T-cell (primary cell): Measurements from ENCODE around the gene ZNF121. TPM values are rescaled to one million over a fixed set of nuclear protein-coding genes. Genes with fewer than 3 reads are reported as not detected.

Experiments used
- ATAC-seq, 4 experiments: fragments of 200-7000 bp in 3 of 4; fragments of 150-1000 bp in 1 of 4; cut with Tn5 transposase; replicated peaks in 1 of 4; 1 replicate in 3 of 4; 2 replicates in 1 of 4; pipeline ENCODE4 v1.10.0; 2021; ENCODE audit warnings: moderate library complexity in 3 of 4, mild to moderate bottlenecking in 2 of 4, moderate number of reproducible peaks in 1 of 4
- CTCF ChIA-PET, 2 donors: fragments of 300-600 bp; sonication (Branson Sonifier 250); formaldehyde crosslinking; loops; one replicate each; lab custom pipeline; 2022; ENCODE audit warnings: antibody characterized with exemption in 2 of 2; lab: Charles Lee
- POLR2A ChIA-PET, 2 donors: fragments of 300-600 bp; sonication (Branson Sonifier 250); formaldehyde crosslinking; loops; one replicate each; lab custom pipeline; 2022; ENCODE audit warnings: antibody characterized with exemption in 2 of 2; lab: Charles Lee
- DNase-seq, 35 experiments: peaks; one replicate each; pipeline versions ENCODE4 v3.0.0 to v3.0.0-alpha.2; 2013 to 2023
- H3K27ac ChIP-seq: one replicate; pipeline ENCODE4 v1.5.1; 2013; ENCODE audit warnings: low read length
- H3K27me3 ChIP-seq, 2 experiments: replicated peaks in 1 of 2; 1 replicate in 1 of 2; 2 replicates in 1 of 2; pipeline versions ENCODE4 v1.6.1 to v1.7.0; 2013; ENCODE audit warnings: low read length in 1 of 2, mixed read lengths in 1 of 2; ENCODE audit not compliant: control insufficient read depth in 2 of 2, insufficient read depth in 2 of 2; ENCODE audit errors: extremely low read depth in 1 of 2
- H3K36me3 ChIP-seq, 2 donors: 1 replicate in 1 of 2; 2 replicates in 1 of 2; pipeline versions ENCODE4 v1.6.1 to v1.7.0; 2013; ENCODE audit warnings: low read length in 1 of 2; ENCODE audit not compliant: control insufficient read depth in 2 of 2, insufficient read depth in 1 of 2; ENCODE audit errors: extremely low read depth in 1 of 2
- H3K4me1 ChIP-seq, 2 experiments: 1 replicate in 1 of 2; 2 replicates in 1 of 2; pipeline versions ENCODE4 v1.6.1 to v1.7.0; 2013; ENCODE audit warnings: low read length in 2 of 2, mixed read lengths in 1 of 2; ENCODE audit not compliant: insufficient read depth in 2 of 2, control insufficient read depth in 1 of 2; ENCODE audit errors: extremely low read depth in 1 of 2
- H3K4me3 ChIP-seq, 2 donors: 1 replicate in 1 of 2; 2 replicates in 1 of 2; pipeline versions ENCODE4 v1.5.1 to v1.7.0; 2013; ENCODE audit warnings: mild to moderate bottlenecking in 2 of 2, low read length in 1 of 2, moderate library complexity in 1 of 2; ENCODE audit not compliant: control insufficient read depth in 1 of 2; ENCODE audit errors: extremely low read depth in 1 of 2
- H3K9me3 ChIP-seq: 2 replicates; pipeline ENCODE4 v1.7.0; 2013
- H3K27ac Mint-ChIP-seq, 2 donors: one replicate each; pipeline ENCODE4 v1.8.0; 2020 to 2021; ENCODE audit warnings: mild to moderate bottlenecking in 2 of 2, mixed read lengths in 2 of 2
- H3K27me3 Mint-ChIP-seq, 2 donors: one replicate each; pipeline ENCODE4 v1.8.0; 2021 to 2022; ENCODE audit warnings: mixed read lengths in 2 of 2
- H3K36me3 Mint-ChIP-seq: one replicate; pipeline ENCODE4 v1.8.0; 2021; ENCODE audit warnings: mixed read lengths
- H3K4me1 Mint-ChIP-seq, 3 donors: one replicate each; pipeline ENCODE4 v1.8.0; 2020 to 2022; ENCODE audit warnings: mixed read lengths in 3 of 3, mild to moderate bottlenecking in 1 of 3
- H3K4me3 Mint-ChIP-seq, 3 donors: one replicate each; pipeline ENCODE4 v1.8.0; 2020 to 2022; ENCODE audit warnings: mild to moderate bottlenecking in 3 of 3, mixed read lengths in 3 of 3, moderate library complexity in 3 of 3
- H3K9me3 Mint-ChIP-seq, 3 donors: one replicate each; pipeline ENCODE4 v1.8.0; 2020 to 2022; ENCODE audit warnings: mixed read lengths in 3 of 3
- WGBS: methylation state at CpG from one replicate; pipeline ENCODE4 v1.1.5; 2013; ENCODE audit warnings: missing lambda C conversion rate; ENCODE audit not compliant: insufficient coverage; 5-methylcytosine and 5-hydroxymethylcytosine counted together
- total RNA-seq, 35 experiments: library from RNA in 6 of 35; stranded (reverse) in 6 of 35; fragments of 120-200 nt in 1 of 35; gene quantifications; one replicate each; pipeline versions ENCODE4 v1.2.1 to v1.2.4 and lab custom pipeline; 2013 to 2026

Gene ZNF121
- total RNA-seq, 5 donors from 2014 or later (not counting 1 experiment from before 2014, with no cell fraction given): 36.6 to 53.4 (median 48.4) TPM

DNA sequence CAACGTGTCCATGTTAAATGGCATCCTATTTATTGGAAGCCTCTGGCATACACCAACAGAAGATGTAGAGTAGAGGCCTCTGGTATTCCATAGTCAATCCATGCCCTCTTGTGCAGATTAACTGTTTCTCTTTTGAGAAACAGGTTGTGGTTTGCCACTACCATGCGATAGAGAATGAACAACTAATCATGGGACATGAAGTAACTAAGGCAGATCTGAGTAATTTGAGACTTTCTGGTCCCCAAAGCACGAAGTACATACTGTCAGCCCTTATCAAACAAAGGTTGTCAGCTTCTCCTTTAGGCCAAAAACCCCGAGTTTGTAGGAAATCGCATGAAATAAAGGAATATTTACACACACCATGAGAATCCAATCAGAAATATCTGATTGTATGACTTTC lies 3.6 kb downstream of the ZNF121 start:
- peak overlapping the region in 1 of 3 donors; percentile 27 for H3K4me3 Mint-ChIP-seq
- Histone ChIP-seq H3K36me3 (peaks cover 5 to 8% of the 10 kb centered on the region in 2 donors), H3K9me3 (peaks cover 2% of the 10 kb centered on the region), H3K4me3 (no peak overlapping the region), H3K27me3 (no peaks in the 10 kb centered on the region), H3K4me1 (peaks cover 8 to 29% of the 10 kb centered on the region in 2 experiments), H3K27ac (no peak overlapping the region)
- DNase-seq (no peak), ATAC-seq (no peak)
- H3K4me1 Mint-ChIP-seq: peaks cover 53 to 67% (median 55%) of the 10 kb centered on the region in 3 donors
- no peak overlapping the region for H3K27ac Mint-ChIP-seq
- H3K27me3 Mint-ChIP-seq: no peaks in the 10 kb centered on the region
- peaks cover 0 to 28% (median 8%) of the 10 kb centered on the region in 3 donors for H3K9me3 Mint-ChIP-seq
- CTCF ChIA-PET: no interaction called here
- POLR2A ChIA-PET: interaction anchor here in 1 of 2 donors (0.6 kb wide), 1 partner anchor 8 kb away, joined by 4 read pairs; no protein-coding TSS in a partner anchor
- H3K36me3 Mint-ChIP-seq: peaks cover 54% of the 10 kb centered on the region
- WGBS: no CpG with 5 or more reads among the region's 5 CpGs

DNA sequence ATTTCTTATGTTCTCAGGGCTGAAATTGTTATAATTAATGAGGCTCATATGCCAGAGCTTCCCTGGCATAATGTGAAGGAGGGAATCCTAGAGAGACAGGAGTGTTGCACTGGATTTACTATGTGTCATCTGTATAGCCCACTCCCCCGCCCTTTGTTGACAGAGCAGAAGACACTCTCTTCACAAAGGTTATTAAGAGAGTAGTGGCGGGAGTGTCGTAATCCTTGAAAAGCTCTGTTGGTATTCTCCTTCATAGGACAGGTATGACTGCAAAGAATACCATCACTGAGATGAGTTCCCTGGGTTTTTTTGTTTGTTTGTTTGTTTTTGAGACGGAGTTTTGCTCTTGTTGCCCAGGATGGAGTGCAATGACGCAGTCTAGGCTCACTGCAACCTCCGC lies 14.0 kb downstream of the ZNF121 start:
- WGBS: 100% methylated on average over 1 of the region's 6 CpGs
- no peaks in the 10 kb centered on the region for H3K4me1 ChIP-seq
- CTCF ChIA-PET: no interaction called here
- peaks cover 16 to 23% (median 18%) of the 10 kb centered on the region in 3 donors for H3K4me1 Mint-ChIP-seq
- H3K27me3 ChIP-seq: no peaks in the 10 kb centered on the region
- no peak overlapping the region for H3K27ac ChIP-seq
- H3K9me3 Mint-ChIP-seq: peaks cover 11 to 59% (median 50%) of the 10 kb centered on the region in 3 donors
- H3K27ac Mint-ChIP-seq: no peak overlapping the region
- no peak for DNase-seq
- no peak overlapping the region for H3K4me3 ChIP-seq
- POLR2A ChIA-PET: no interaction called here
- peaks cover 78% of the 10 kb centered on the region for H3K36me3 Mint-ChIP-seq
- H3K4me3 Mint-ChIP-seq: no peak overlapping the region
- H3K9me3 ChIP-seq: peaks cover 30% of the 10 kb centered on the region
- ATAC-seq: no peak
- H3K27me3 Mint-ChIP-seq: no peaks in the 10 kb centered on the region
- peaks cover 36 to 51% of the 10 kb centered on the region in 2 donors for H3K36me3 ChIP-seq

DNA sequence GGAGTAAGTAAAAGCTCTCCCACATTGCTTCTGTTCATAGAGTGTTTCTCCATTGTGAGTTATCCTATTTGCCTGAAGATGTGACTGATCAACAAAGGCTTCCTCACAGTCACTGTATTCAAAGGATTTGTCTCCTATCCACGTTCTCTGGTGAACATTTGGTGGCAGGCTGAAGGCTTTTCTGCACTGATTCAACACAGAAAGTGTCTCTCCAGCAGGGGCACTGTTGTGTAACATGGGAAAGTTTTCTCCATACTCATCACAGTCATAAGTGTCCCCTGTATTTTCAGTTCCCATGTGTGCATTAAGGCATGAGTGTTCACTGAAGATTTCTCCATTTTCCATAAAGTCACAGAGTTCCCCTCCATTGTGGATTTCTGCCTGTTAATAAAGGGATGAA lies 17.6 kb downstream of the ZNF121 start:
- Mint-ChIP-seq H3K9me3 (peaks cover 11 to 52% (median 42%) of the 10 kb centered on the region in 3 donors), H3K27ac (no peak overlapping the region), H3K4me3 (peak overlapping the region in 1 of 3 donors; percentile 7), H3K27me3 (no peaks in the 10 kb centered on the region), H3K4me1 (peaks cover 3 to 5% (median 5%) of the 10 kb centered on the region in 3 donors), H3K36me3 (peaks cover 80% of the 10 kb centered on the region)
- Histone ChIP-seq H3K36me3 (peaks cover 36 to 49% of the 10 kb centered on the region in 2 donors), H3K4me3 (no peak overlapping the region), H3K27me3 (no peaks in the 10 kb centered on the region), H3K27ac (no peak overlapping the region), H3K9me3 (peaks cover 30% of the 10 kb centered on the region), H3K4me1 (no peaks in the 10 kb centered on the region)
- DNase-seq (no peak), ATAC-seq (no peak)
- no CpG with 5 or more reads among the region's 1 CpG for WGBS
- CTCF ChIA-PET: no interaction called here
- POLR2A ChIA-PET: no interaction called here

GRCh38 chr19:9565900-9566705 lies 18.2 kb downstream of the ZNF121 start:
- H3K36me3 Mint-ChIP-seq: peaks cover 80% of the 10 kb centered on the region
- ChIA-PET POLR2A (no interaction called here), CTCF (no interaction called here)
- H3K4me3 ChIP-seq: no peak overlapping the region
- peaks cover 29% of the 10 kb centered on the region for H3K9me3 ChIP-seq
- ATAC-seq: no peak
- no peaks in the 10 kb centered on the region for H3K27me3 Mint-ChIP-seq
- WGBS: no CpG with 5 or more reads among the region's 9 CpGs
- H3K27me3 ChIP-seq: no peaks in the 10 kb centered on the region
- no peak overlapping the region for H3K27ac Mint-ChIP-seq
- peak overlapping the region in 1 of 3 donors; percentile 7 for H3K4me3 Mint-ChIP-seq
- peaks cover 0 to 5% (median 0%) of the 10 kb centered on the region in 3 donors for H3K4me1 Mint-ChIP-seq
- no peak overlapping the region for H3K27ac ChIP-seq
- peaks cover 39 to 50% of the 10 kb centered on the region in 2 donors for H3K36me3 ChIP-seq
- H3K9me3 Mint-ChIP-seq: peaks cover 11 to 50% (median 40%) of the 10 kb centered on the region in 3 donors
- DNase-seq: no peak
- H3K4me1 ChIP-seq: no peaks in the 10 kb centered on the region

GRCh38 chr19:9552536-9553274 lies 31.6 kb downstream of the ZNF121 start:
- ChIA-PET POLR2A (no interaction called here), CTCF (interaction anchor here in 1 of 2 donors (0.6 kb wide), 1 partner anchor 199 kb away, joined by 4 read pairs; no protein-coding TSS in a partner anchor)
- Histone ChIP-seq H3K9me3 (peaks cover 3% of the 10 kb centered on the region), H3K4me1 (no peaks in the 10 kb centered on the region), H3K27ac (no peak overlapping the region), H3K36me3 (no peaks in the 10 kb centered on the region), H3K4me3 (no peak overlapping the region), H3K27me3 (peaks cover 0 to 2% of the 10 kb centered on the region in 2 experiments)
- H3K27me3 Mint-ChIP-seq: no peaks in the 10 kb centered on the region
- ATAC-seq (no peak), DNase-seq (no peak)
- no peak overlapping the region for H3K4me3 Mint-ChIP-seq
- H3K36me3 Mint-ChIP-seq: peaks cover 26% of the 10 kb centered on the region
- WGBS: 100% methylated on average over 2 of the region's 7 CpGs
- H3K4me1 Mint-ChIP-seq: no peaks in the 10 kb centered on the region
- peaks cover 14 to 30% (median 20%) of the 10 kb centered on the region in 3 donors for H3K9me3 Mint-ChIP-seq
- H3K27ac Mint-ChIP-seq: no peak overlapping the region

DNA sequence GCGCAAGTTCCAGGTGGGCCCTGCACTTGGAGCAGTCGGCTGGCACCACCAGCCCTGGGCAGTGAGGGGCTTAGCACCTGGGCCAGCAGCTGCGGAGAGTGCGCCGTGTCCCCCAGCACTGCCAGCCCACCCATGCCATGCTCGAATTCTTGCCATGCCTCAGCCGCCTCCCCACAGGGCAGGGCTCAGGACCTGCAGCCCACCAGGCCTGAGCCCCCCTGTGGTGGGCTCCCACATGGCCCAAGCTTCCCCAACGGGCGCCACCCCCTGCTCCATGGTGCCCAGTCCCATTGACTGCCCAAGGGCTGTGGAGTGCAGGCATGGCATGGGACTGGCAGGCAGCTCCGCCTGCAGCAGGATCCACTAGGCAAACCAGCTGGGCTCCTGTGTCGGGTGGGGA lies 36.4 kb downstream of the ZNF121 start:
- no peaks in the 10 kb centered on the region for H3K9me3 ChIP-seq
- no peak overlapping the region for H3K4me3 ChIP-seq
- H3K36me3 Mint-ChIP-seq: peaks cover 17% of the 10 kb centered on the region
- 85% methylated on average over 10 of the region's 11 CpGs for WGBS
- DNase-seq: no peak
- H3K27ac Mint-ChIP-seq: no peak overlapping the region
- H3K4me3 Mint-ChIP-seq: no peak overlapping the region
- ChIA-PET POLR2A (no interaction called here), CTCF (no interaction called here)
- ATAC-seq: no peak
- H3K27me3 Mint-ChIP-seq: no peaks in the 10 kb centered on the region
- H3K36me3 ChIP-seq: no peaks in the 10 kb centered on the region
- H3K9me3 Mint-ChIP-seq: peaks cover 19 to 26% (median 20%) of the 10 kb centered on the region in 3 donors
- peaks cover 0 to 2% of the 10 kb centered on the region in 2 experiments for H3K27me3 ChIP-seq
- no peak overlapping the region for H3K27ac ChIP-seq
- no peaks in the 10 kb centered on the region for H3K4me1 Mint-ChIP-seq
- H3K4me1 ChIP-seq: no peaks in the 10 kb centered on the region
